C4-2B (cell line): Measurements from ENCODE around the gene TLR5.

Experiments used
- ZFX ChIP-seq: fragments of 450-650 bp; IDR thresholded peaks from 2 replicates; pipeline ENCODE4 v1.6.1; 2017
- TF ChIP-seq, protein P1 (sequence below): fragments of 450-650 bp; conservative IDR thresholded peaks from 2 replicates; pipeline ENCODE4 v1.5.1; 2017; ENCODE audit warnings: mild to moderate bottlenecking

DNA sequence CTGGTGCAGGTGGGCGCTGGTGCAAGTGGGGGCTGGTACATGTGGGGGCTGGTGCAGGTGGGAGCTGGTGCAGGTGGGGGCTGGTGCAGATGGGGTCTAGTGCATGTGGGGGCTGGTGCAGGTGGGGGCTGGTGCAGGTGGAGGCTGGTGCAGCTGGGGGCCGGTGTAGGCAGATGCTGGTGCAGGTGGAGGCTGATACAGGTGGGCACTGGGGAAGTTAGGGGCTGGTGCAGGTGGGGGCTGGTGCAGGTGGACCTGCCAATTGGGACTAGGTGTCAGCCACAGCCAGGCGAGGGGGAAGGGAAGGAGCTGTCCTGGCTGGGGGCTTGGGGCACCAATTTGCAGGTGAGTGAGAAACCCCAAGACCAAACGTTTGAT, 46.5 kb upstream of the TLR5 start:
- TF ChIP-seq, protein P1, sequence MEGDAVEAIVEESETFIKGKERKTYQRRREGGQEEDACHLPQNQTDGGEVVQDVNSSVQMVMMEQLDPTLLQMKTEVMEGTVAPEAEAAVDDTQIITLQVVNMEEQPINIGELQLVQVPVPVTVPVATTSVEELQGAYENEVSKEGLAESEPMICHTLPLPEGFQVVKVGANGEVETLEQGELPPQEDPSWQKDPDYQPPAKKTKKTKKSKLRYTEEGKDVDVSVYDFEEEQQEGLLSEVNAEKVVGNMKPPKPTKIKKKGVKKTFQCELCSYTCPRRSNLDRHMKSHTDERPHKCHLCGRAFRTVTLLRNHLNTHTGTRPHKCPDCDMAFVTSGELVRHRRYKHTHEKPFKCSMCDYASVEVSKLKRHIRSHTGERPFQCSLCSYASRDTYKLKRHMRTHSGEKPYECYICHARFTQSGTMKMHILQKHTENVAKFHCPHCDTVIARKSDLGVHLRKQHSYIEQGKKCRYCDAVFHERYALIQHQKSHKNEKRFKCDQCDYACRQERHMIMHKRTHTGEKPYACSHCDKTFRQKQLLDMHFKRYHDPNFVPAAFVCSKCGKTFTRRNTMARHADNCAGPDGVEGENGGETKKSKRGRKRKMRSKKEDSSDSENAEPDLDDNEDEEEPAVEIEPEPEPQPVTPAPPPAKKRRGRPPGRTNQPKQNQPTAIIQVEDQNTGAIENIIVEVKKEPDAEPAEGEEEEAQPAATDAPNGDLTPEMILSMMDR, result no peak
- no peak for TF ChIP-seq ZFX
